B cell (primary cell): ENCODE data around the gene LIPG.

Experiments
- EZH2 ChIP-seq: IDR thresholded peaks from 2 replicates; pipeline ENCODE4 v1.6.1; 2012; ENCODE audit warnings: borderline replicate concordance, low read depth, mild to moderate bottlenecking, moderate library complexity, low read length; ENCODE audit not compliant: insufficient read depth, poor library complexity, severe bottlenecking
- TF ChIP-seq, protein P1 (sequence below): fragments of 200-600 bp; IDR thresholded peaks from one replicate; pipeline ENCODE4 v1.8.0; 2022; ENCODE audit warnings: antibody characterized with exemption, mild to moderate bottlenecking

DNA sequence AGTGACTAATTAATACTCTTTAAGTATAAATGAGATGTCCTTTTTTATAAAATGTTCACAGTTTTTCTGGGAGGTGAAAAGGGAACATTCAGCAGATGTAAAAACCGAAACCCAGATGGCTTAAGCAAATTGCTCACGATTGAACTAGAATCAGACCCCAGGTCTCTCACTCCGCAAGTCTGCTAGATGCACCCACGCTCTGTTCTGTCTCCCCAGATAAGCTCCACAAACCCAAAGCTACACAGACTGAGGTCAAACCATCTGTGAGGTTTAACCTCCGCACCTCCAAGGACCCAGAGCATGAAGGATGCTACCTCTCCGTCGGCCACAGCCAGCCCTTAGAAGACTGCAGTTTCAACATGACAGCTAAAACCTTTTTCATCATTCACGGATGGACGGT, 3.2 kb downstream of the LIPG start:
- TF ChIP-seq, protein P1, sequence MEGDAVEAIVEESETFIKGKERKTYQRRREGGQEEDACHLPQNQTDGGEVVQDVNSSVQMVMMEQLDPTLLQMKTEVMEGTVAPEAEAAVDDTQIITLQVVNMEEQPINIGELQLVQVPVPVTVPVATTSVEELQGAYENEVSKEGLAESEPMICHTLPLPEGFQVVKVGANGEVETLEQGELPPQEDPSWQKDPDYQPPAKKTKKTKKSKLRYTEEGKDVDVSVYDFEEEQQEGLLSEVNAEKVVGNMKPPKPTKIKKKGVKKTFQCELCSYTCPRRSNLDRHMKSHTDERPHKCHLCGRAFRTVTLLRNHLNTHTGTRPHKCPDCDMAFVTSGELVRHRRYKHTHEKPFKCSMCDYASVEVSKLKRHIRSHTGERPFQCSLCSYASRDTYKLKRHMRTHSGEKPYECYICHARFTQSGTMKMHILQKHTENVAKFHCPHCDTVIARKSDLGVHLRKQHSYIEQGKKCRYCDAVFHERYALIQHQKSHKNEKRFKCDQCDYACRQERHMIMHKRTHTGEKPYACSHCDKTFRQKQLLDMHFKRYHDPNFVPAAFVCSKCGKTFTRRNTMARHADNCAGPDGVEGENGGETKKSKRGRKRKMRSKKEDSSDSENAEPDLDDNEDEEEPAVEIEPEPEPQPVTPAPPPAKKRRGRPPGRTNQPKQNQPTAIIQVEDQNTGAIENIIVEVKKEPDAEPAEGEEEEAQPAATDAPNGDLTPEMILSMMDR = no peak
- TF ChIP-seq EZH2 = no peak
